Fibroblast of the aortic adventitia (primary cell): ENCODE data around the gene CPEB4. TPM values are rescaled to one million over a fixed set of nuclear protein-coding genes. Genes with fewer than 3 reads are reported as not detected.

ENCODE experiments used
- DNase-seq: peaks from one replicate; pipeline ENCODE4 v3.0.0-alpha.2; 2010; ENCODE audit warnings: low read depth
- H3K4me3 ChIP-seq: 2 replicates; pipeline ENCODE4 v1.5.1; 2011; ENCODE audit warnings: low read depth, mild to moderate bottlenecking, control low read depth, low read length, moderate library complexity
- CTCF ChIP-seq: IDR thresholded peaks from 2 replicates; pipeline ENCODE4 v1.5.1; 2011; ENCODE audit warnings: mild to moderate bottlenecking, low read length, control low read depth, inconsistent platforms; ENCODE audit not compliant: insufficient read depth
- total RNA-seq: library from RNA; depleted of rRNA; stranded (reverse); fragments of >200 nt; gene quantifications from 2 replicates; pipeline ENCODE4 v1.2.3, GENCODE V29; 2012; ENCODE audit warnings: low replicate concordance

The CPEB4 gene
- total RNA-seq, 1 donor: 24.4 TPM

- TF ChIP-seq CTCF: no peak
- no peak for DNase-seq
These were observed 25.7 kb downstream of the CPEB4 start for GRCh38 chr5:173913686-173914321.

GRCh38 chr5:173915310-173916014 is 27.3 kb downstream of the CPEB4 start:
- DNase-seq: no peak
- no peak for TF ChIP-seq CTCF
- H3K4me3 ChIP-seq: no peak overlapping the region

More at GRCh38 chr5:173913686-173914321, 25.7 kb downstream of the CPEB4 start:
- no peak overlapping the region for H3K4me3 ChIP-seq

- no peak for TF ChIP-seq CTCF
- no peak overlapping the region for H3K4me3 ChIP-seq
- DNase-seq: no peak
These were observed 28.1 kb downstream of the CPEB4 start for GRCh38 chr5:173916233-173916632.

GRCh38 chr5:173917788-173918786 is 29.9 kb downstream of the CPEB4 start:
- peak overlapping the region; percentile 60 for H3K4me3 ChIP-seq
- no peak for TF ChIP-seq CTCF
- DNase-seq: peak; percentile 93

DNA sequence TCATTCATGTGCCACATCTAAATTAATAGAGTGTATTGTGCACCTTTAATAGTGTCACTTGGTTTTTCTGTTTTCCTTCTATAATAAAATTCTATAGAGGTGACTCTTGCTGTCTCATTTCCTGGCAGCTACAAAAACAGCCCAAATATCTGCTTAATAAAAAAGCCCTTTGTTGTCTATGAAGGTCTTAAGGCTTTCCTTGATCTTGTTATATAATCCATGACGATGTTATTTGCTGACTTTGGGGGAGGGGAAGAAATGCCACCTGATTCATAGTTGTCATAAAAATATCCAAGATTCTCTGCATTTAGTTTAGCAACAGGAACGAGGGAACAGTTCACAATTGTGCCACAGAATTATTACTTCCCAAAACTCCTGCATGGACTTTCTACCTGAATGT is 31.3 kb downstream of the CPEB4 start:
- peak; percentile 19 for DNase-seq
- H3K4me3 ChIP-seq: no peak overlapping the region
- no peak for TF ChIP-seq CTCF

- H3K4me3 ChIP-seq: no peak overlapping the region
- peak; percentile 22 for DNase-seq
- no peak for TF ChIP-seq CTCF
These were observed 32.0 kb downstream of the CPEB4 start for GRCh38 chr5:173920024-173920753.
